ENCODE data around the gene SERPINA3.

GRCh38 chr14:94574336-94574735 lies 37.9 kb upstream of the SERPINA3 start:
- TF ChIP-seq CTCF (optimal IDR thresholded peaks at IDR 0.05 in 1 of 3, IDR thresholded peaks at IDR 0.05 in 1 of 3, conservative IDR thresholded peaks at IDR 0.05 in 1 of 3; ENCODE audit: extremely low read depth in 1 of 3, insufficient read depth in 2 of 3, low read length in 3 of 3) = no peak
- TF ChIP-seq EZH2 (IDR thresholded peaks at IDR 0.05; ENCODE audit: low read length) = no peak
